ENCODE data around the gene ITPRID2. TPM values are rescaled to one million over a fixed set of nuclear protein-coding genes. Genes with fewer than 3 reads are reported as not detected.

Gene ITPRID2
- total and polyA plus RNA-seq, 2 donors from 2014 or later: 29.9 to 191 TPM

DNA sequence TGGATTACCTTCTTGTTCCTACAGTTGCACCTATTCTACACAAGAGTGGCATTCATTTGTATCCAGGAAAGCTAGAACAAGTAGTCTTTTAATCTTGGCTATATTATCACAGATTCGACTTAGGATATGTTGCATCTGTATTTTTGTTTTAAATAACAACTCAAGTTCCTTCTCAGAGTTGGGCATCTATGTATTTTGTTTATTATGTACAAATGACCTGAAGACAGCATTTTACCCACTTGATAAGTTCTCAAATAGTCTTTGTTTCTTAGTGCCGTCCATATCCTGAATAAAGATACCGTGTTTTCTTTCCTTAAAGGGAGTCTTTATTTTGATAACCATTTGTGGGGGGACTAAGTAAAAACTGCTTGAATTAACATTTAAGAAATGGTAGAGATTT, 2.9 kb downstream of the ITPRID2 start:
- Histone ChIP-seq H3K4me1 (ENCODE audit: control insufficient read depth in 2 of 3, insufficient read depth in 2 of 3, low read depth in 1 of 3, low read length in 3 of 3) (peaks cover 2 to 7% (median 5%) of the 10 kb centered on the region in 3 donors), H3K27me3 (ENCODE audit: control insufficient read depth, insufficient read depth, low read length) (no peaks in the 10 kb centered on the region), H3K36me3 (ENCODE audit: control insufficient read depth in 2 of 3, insufficient read depth in 3 of 3, low read length in 3 of 3) (peaks cover under 1 to 5% (median 4%) of the 10 kb centered on the region in 3 donors), H3K27ac (ENCODE audit: low read depth in 2 of 2, low read length in 2 of 2) (peak overlapping the region in 1 of 2 donors; percentile 5), H3K4me3 (ENCODE audit: low read length in 3 of 3) (peak overlapping the region; percentile 89 to 96 (median 93)), H3K9me3 (ENCODE audit: control insufficient read depth in 2 of 3, insufficient read depth in 1 of 3, low read length in 3 of 3) (no peaks in the 10 kb centered on the region), H3K9ac (ENCODE audit: low read length in 3 of 3) (peak overlapping the region in 2 of 3 donors; percentile 85 to 96)
- DNase-seq (no peak), FAIRE-seq (no peak)
- intact Hi-C loops (cut with DNase I): no loop called here
- TF ChIP-seq, protein P1, sequence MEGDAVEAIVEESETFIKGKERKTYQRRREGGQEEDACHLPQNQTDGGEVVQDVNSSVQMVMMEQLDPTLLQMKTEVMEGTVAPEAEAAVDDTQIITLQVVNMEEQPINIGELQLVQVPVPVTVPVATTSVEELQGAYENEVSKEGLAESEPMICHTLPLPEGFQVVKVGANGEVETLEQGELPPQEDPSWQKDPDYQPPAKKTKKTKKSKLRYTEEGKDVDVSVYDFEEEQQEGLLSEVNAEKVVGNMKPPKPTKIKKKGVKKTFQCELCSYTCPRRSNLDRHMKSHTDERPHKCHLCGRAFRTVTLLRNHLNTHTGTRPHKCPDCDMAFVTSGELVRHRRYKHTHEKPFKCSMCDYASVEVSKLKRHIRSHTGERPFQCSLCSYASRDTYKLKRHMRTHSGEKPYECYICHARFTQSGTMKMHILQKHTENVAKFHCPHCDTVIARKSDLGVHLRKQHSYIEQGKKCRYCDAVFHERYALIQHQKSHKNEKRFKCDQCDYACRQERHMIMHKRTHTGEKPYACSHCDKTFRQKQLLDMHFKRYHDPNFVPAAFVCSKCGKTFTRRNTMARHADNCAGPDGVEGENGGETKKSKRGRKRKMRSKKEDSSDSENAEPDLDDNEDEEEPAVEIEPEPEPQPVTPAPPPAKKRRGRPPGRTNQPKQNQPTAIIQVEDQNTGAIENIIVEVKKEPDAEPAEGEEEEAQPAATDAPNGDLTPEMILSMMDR (IDR thresholded peaks at IDR 0.05; ENCODE audit: borderline replicate concordance, extremely low read depth, insufficient read depth): no peak

DNA sequence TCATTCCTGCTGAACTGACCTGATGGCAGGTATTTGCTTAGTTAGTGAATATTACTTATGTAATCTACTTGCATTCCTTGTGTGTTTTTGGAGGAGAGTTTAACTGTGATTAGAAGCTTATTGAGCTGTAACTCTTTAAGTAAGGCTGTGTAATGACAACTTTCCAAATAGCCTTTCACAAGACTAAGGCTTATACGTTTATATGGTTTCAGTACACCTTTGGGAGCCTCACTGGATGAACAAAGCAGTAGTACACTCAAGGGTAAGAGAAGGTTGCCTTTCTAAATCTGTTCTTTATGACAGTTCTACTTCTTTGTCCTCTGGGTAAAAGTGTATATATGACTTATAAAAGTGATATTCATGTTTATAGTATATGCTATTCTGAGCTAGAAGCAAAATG, 4.3 kb downstream of the ITPRID2 start:
- intact Hi-C loops (cut with DNase I): no loop called here

DNA sequence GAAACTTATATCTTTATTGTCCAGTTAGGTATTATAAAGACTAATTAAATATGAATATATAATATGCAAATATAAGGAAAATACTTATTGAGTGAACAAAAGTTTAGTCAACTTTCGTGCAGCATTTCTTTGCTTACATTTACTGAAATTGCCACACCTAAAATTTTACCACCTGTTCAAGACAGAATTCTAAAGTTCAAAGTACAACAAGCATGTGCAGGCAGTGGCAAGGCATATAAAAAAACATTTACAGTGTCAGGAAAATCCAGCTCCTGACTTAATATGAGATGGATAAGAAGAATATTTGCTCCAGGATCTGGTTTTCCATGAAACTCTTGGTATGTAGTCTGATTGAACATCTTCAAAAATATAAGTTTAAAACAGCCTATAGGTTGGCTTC, 4.8 kb downstream of the ITPRID2 start:
- DNase-seq (no peak), FAIRE-seq (no peak)
- Histone ChIP-seq H3K27ac (ENCODE audit: low read depth in 2 of 2, low read length in 2 of 2) (no peak overlapping the region), H3K27me3 (ENCODE audit: control insufficient read depth, insufficient read depth, low read length) (no peaks in the 10 kb centered on the region), H3K36me3 (ENCODE audit: control insufficient read depth in 2 of 3, insufficient read depth in 3 of 3, low read length in 3 of 3) (peaks cover 6 to 20% (median 13%) of the 10 kb centered on the region in 3 donors), H3K9me3 (ENCODE audit: control insufficient read depth in 2 of 3, insufficient read depth in 1 of 3, low read length in 3 of 3) (no peaks in the 10 kb centered on the region), H3K4me1 (ENCODE audit: control insufficient read depth in 2 of 3, insufficient read depth in 2 of 3, low read depth in 1 of 3, low read length in 3 of 3) (peaks cover 2 to 7% (median 3%) of the 10 kb centered on the region in 3 donors), H3K9ac (ENCODE audit: low read length in 3 of 3) (peak overlapping the region in 2 of 3 donors; percentile 3 to 15), H3K4me3 (ENCODE audit: low read length in 3 of 3) (peak overlapping the region in 2 of 3 donors; percentile 6 to 43)
- intact Hi-C loops (cut with DNase I): no loop called here
- TF ChIP-seq, protein P1 (IDR thresholded peaks at IDR 0.05; ENCODE audit: borderline replicate concordance, extremely low read depth, insufficient read depth): no peak

More for the DNA sequence above, 4.3 kb downstream of the ITPRID2 start:
- H3K9ac ChIP-seq (ENCODE audit: low read length in 3 of 3): peak overlapping the region in 2 of 3 donors; percentile 3 to 7
- DNase-seq: no peak
- H3K9me3 ChIP-seq (ENCODE audit: control insufficient read depth in 2 of 3, insufficient read depth in 1 of 3, low read length in 3 of 3): no peaks in the 10 kb centered on the region
- no peak for FAIRE-seq
- peak overlapping the region; percentile 4 to 51 (median 43) for H3K4me3 ChIP-seq (ENCODE audit: low read length in 3 of 3)
- H3K4me1 ChIP-seq (ENCODE audit: control insufficient read depth in 2 of 3, insufficient read depth in 2 of 3, low read depth in 1 of 3, low read length in 3 of 3): peaks cover 2 to 7% (median 5%) of the 10 kb centered on the region in 3 donors
- peak overlapping the region in 1 of 2 donors; percentile 52 for H3K27ac ChIP-seq (ENCODE audit: low read depth in 2 of 2, low read length in 2 of 2)
- peaks cover 4 to 15% (median 13%) of the 10 kb centered on the region in 3 donors for H3K36me3 ChIP-seq (ENCODE audit: control insufficient read depth in 2 of 3, insufficient read depth in 3 of 3, low read length in 3 of 3)
- TF ChIP-seq, protein P1 (IDR thresholded peaks at IDR 0.05; ENCODE audit: borderline replicate concordance, extremely low read depth, insufficient read depth): no peak
- H3K27me3 ChIP-seq (ENCODE audit: control insufficient read depth, insufficient read depth, low read length): no peaks in the 10 kb centered on the region

Measured in kidney (tissue), 14 donors.